Lower leg skin (tissue), 3 donors: ENCODE data around the gene ZIC5.

Source experiments
- POLR2A ChIP-seq, 2 donors: fragments of 450-650 bp; IDR thresholded peaks; one replicate each; pipeline ENCODE4 v1.6.1; 2016 to 2017; ENCODE audit warnings: antibody characterized with exemption in 2 of 2, mild to moderate bottlenecking in 1 of 2, moderate library complexity in 1 of 2
- TF ChIP-seq, protein P1 (sequence below), 3 donors: fragments of 450-650 bp; IDR thresholded peaks; one replicate each; pipeline ENCODE4 v1.5.1; 2016; ENCODE audit warnings: antibody characterized with exemption in 3 of 3, mild to moderate bottlenecking in 3 of 3, moderate library complexity in 2 of 3

DNA sequence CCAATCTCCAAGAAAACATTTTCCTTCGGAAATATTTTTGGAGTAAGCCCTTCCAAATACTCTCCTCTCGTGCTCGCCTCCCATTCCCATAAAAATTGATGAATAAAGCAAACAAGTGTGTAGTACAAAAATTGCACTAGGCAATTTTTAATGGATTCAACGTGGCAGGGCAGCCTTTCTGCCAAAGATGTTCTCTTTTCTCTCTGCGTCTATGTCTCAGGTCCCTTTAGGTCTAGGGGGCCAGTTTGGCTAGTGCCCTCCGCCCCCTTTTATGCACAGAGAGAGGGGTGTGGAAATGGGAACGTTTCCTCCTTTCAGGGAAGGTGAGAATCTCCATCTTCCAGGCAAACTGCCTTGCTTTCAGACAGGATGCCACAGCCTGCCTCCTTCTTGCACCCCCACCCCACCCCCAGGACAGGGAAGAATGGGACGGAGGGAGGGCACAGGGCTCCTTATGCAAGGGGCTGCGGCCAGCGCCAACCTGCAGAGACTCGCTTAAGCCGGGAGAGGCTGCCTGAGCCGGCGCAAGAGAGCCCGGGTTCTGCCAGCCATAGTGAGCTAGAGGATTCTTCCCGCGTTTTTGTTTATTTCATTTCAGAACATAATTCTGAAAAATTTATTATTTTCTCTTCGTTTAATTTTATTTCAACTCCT is 7.4 kb upstream of the ZIC5 start:
- TF ChIP-seq, protein P1, sequence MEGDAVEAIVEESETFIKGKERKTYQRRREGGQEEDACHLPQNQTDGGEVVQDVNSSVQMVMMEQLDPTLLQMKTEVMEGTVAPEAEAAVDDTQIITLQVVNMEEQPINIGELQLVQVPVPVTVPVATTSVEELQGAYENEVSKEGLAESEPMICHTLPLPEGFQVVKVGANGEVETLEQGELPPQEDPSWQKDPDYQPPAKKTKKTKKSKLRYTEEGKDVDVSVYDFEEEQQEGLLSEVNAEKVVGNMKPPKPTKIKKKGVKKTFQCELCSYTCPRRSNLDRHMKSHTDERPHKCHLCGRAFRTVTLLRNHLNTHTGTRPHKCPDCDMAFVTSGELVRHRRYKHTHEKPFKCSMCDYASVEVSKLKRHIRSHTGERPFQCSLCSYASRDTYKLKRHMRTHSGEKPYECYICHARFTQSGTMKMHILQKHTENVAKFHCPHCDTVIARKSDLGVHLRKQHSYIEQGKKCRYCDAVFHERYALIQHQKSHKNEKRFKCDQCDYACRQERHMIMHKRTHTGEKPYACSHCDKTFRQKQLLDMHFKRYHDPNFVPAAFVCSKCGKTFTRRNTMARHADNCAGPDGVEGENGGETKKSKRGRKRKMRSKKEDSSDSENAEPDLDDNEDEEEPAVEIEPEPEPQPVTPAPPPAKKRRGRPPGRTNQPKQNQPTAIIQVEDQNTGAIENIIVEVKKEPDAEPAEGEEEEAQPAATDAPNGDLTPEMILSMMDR (IDR thresholded peaks at IDR 0.05) = no peak
- no peak for TF ChIP-seq POLR2A (IDR thresholded peaks at IDR 0.05)
